ENCODE measurements around the gene PLXNB3.
"Not testable (repeated sequence)": the region's sequence is repeated elsewhere in the genome, so short reads cannot be mapped to it uniquely, and the experiment has no call there.

The PLXNB3 gene

DNA sequence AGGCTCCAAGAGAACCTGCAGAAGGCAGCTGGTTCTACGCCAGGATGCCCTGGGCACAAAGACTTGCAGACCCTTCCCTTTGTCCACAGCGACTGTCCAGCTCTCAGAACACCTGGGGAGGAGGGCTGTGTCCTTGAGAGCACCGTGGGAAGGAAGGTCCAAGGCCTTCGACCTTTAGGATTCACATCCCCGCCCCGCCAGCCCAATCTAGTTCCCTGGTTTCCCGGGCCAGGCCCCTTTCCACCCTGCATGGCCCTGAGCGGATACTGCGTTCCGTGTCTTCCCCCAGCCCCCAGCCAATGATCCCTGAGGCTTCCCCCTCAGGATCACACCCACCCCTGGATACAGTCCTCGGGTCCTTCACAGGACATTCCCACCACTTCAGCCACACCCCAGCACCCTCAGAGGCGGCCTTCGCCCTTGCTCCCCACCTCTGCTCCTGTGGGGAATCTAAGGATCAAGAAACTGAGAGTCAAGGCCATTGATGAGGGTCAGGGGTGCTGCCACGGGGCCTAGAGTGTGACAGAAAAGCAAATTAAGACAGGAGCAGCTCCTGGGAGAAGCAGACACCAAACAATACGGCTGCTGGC is 30.3 kb upstream of the PLXNB3 start:
- DNase-seq, result no peak

DNA sequence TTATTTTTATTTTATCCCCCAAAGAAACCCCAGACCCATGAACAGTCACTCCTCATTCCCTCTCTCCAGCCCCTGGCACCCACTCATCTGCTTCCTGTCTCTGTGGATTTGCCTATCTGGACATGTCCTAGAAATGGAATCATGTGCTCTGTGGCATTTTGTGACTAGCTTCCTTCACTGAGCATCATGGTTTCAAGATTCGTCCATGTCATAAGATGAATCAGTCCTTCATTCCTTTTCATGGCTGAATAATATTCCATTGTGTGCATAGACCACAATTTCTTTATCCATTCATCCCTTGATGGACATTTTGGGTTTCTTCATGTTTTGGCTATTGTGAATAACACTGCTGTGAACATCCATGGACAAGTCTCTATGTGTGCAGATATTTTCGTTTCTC is 29.2 kb upstream of the PLXNB3 start:
- DNase-seq, result no peak

DNA sequence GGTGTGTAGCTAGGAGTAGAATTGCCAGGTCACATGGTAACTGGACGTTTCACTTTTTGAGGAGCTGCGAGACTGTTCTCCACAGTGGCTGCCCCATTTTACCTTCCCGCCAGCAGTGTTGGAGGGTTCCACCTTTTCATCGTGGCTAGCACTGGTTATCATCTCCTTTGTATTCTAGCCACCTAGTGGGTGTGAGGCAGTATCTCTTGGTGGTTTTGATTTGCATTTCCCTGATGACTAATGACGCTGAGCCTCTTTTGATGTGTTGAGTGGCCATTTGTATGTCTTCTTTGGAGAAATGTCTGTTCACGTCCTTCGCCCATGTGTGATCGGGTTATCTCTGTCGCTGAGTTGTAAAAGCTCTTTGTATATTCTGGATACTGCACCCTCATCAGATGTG is 28.8 kb upstream of the PLXNB3 start:
- no peak for DNase-seq

DNA sequence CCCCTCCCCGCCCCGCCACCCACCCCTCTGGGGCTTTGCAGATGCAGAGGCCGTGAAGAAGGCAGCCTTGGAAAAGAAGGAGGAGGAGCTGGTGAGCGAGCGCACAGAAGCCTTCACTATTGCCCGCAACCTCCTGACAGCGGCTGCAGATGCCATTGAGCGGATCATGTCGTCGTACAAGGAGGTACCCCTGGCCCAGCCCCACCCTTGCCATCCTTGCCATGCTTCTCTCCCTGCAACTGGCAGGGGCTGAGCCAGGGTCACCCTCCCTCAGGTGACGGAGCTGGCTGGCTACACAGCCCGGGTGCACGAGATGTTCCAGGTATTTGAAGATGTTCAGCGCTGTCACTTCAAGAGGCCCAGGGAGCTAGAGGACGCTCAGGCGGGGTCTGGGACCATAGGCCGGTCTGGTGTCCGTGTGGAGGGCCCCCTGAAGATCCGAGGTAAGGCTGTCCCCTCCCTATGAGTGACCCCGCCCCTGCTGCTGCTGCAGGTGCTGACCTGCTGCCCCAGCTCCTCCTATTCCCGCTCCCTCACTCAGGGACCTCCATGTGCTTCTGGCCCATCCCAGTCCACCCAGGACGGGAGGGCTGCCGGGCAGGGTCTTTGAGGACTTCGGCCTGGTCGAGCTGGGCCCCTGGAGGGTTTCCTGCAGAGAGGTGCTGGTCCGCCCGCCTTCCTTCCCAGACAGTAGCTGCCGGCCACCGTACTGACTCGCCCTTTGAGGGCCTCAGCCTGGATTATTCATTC is 27.8 kb upstream of the PLXNB3 start:
- DNase-seq, result no peak

DNA sequence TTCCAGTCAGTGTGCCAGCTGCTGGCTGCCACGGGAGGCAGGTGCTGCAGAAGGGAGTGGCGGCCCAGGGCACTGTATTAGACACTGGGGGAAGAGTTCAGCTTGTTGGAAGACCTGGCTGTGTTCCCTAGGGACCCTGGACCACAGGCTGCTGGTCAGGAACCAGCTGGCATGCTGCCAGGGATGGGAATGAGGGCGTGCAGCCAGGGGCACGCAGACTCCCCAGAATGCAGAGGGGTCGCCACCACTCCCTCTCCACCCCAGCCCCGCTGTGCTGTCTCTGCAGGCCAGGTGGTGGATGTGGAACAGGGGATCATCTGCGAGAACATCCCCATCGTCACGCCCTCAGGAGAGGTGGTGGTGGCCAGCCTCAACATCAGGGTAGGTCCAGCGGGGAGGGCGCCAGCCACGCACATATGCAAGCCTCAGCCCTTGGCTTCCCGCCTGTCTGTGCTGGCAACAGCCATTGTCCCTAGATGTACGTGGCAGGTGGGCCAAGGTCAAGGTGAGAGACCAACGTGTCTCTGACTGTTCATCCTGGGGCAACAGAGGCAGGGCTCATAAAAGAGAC is 27.1 kb upstream of the PLXNB3 start:
- DNase-seq, result no peak

DNA sequence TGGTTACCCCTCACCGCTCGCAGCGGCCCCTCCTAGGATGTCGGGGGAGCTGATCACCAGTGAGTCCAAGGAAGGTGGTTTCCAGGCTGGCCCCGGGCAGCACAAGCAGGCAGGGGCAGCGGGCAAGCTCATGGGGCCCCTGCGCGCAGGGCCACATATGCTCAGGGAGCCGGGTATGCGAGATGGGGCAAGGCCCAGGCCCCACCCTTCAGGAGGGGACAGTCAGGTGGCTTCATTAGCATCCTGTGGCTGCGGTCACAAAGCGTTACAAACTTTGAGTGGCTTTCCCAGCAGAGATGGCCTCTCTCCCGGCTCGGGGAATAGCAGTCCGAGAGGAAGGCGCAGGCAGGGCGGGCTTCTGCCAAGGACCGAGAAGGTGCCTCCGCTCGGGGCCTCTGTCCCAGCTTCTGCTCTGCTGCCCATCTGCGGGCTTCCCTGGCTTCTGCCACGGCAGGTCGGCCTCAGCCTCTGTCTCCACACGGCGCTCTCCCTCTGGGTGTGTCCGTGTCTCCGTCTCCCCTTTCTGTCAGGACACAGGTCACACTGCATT is 25.9 kb upstream of the PLXNB3 start:
- no peak for DNase-seq

DNA sequence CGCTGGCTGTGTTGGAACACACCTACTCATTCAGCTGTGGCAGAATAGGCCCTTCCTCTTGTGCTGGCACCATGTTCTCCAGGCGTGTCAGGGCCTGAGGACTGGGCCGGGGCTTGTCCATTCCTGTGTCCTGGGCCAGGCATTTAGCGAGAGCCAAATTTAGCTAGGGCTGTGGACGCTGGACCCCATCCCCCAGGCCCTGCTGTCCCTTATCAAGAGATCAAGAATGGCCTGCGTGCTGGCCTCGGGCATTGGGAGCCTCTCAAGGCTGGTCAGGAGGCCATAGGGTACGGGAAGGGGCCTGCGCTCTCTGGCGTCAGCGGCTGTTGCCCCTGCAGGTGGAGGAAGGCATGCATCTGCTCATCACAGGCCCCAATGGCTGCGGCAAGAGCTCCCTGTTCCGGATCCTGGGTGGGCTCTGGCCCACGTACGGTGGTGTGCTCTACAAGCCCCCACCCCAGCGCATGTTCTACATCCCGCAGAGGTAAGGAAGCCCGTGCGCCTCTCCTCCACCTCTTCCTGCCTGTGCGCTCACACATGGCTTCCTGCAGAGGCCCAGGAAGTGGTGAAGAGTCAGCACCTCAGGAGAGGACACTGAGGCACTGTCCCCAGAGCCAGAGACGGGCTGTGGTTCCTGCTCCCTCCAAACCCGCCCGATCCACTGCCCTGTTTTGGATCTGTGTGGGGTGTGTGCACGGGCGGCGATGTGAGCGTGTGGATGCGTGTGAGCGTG is 24.1 kb upstream of the PLXNB3 start:
- peak; percentile 17 to 25 for DNase-seq

DNA sequence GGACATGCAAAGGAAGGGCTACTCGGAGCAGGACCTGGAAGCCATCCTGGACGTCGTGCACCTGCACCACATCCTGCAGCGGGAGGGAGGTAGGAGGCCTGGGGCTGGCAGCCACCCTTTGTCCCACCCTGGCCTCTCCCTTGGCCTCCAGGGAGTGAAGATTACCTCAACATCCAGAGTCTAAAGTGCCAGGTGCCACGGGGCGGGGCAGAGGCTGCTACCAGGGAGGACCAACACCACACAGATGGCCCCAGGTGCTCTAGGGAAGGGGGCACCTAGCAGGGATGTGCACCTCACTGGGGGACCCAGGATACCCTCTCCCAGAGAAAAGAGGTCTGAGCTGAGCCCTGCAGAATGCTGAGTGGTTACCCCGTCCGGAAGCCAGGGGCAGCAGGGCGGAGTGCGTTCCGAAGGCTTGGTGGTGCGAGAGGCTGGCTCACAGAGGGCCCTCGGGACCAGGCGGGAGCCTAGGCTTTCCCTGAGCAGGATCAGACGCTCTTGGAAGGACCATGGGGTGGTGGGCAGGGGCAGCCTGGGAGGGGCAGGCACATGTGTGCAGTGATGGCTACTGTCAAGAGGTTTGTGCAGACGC is 23.3 kb upstream of the PLXNB3 start:
- no peak for DNase-seq

DNA sequence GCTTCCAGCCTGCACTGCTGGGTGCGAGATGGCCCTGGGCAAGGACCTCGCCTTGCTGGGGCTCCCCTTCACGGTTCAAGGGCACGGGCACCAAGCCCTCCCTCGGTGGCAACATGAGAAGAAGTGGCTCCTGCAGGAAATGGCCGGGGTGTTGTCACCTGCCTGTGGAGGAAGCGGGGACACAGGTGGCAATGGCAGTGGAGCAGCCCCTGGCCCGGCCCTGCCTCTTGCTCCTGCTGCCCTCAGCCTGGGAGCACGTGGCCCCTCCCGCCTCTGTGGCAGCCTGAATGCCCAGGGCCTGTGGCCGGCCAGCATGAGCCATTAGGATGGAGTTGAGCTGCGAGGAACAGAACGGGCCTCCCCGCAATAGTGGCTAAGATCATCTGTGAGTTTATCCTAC is 22.6 kb upstream of the PLXNB3 start:
- no peak for DNase-seq

DNA sequence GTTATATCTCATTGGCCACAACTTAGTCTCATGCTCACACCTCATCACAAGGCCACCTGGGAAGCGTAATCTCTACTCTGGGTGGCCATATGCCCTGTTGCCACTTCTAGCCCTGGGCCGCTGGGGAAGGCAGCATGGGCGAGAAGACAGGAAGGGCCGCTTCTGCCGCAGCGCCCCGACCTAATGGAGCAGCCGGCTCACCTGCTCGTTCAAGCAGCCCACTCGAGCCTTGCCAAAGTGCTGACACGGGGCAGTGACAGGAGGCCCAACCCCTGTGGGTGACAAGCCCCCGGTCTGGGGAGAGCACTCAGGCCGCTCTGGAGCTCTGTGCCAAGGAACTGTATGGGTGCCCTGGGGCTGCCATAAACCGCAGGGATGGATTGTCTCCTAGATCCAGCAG is 21.9 kb upstream of the PLXNB3 start:
- not testable (repeated sequence) for DNase-seq

DNA sequence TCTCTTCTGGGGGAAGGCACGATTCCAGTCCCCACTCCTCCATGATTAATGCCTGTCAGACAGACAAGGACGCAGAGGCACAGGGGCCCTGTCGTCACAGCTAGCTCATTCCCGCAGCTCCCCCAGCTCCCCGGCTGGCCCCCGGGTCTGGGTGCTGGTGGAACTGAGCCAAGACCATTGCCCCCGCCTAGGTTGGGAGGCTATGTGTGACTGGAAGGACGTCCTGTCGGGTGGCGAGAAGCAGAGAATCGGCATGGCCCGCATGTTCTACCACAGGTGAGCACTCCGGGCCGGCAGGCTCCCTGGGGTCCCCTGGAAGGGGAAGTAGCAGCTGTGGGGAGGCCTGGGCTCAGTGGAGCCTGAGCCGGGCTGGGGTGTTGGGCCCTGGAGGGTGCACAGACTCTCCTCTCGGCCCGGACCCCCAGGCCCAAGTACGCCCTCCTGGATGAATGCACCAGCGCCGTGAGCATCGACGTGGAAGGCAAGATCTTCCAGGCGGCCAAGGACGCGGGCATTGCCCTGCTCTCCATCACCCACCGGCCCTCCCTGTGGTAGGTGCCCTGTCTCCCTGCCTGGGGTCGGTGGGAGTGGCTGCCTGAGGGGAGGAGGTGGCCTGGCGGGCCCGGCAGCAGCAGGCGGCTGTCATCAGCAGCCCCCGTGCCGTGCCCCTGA is 21.1 kb upstream of the PLXNB3 start:
- DNase-seq, result not testable (repeated sequence)

DNA sequence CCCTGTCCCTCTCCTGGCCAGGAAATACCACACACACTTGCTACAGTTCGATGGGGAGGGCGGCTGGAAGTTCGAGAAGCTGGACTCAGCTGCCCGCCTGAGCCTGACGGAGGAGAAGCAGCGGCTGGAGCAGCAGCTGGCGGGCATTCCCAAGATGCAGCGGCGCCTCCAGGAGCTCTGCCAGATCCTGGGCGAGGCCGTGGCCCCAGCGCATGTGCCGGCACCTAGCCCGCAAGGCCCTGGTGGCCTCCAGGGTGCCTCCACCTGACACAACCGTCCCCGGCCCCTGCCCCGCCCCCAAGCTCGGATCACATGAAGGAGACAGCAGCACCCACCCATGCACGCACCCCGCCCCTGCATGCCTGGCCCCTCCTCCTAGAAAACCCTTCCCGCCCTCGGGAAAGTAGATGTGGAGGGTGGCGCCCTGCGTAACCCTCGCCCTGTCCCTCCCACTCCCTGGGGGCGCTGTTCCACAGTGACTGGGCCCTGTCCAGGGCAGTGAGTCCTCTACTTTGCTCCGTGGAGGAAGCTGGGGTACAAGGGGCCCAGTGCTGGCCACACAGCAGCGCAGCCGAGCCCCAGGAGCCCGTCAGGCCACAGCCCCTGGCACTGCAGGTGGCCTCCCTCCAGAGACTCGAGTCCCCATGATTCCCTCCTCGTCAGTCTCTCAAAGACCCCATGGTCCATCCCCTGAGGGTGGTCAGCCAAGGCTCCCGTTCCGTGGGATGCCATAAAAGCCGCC is 20.4 kb upstream of the PLXNB3 start:
- DNase-seq, result not testable (repeated sequence)

DNA sequence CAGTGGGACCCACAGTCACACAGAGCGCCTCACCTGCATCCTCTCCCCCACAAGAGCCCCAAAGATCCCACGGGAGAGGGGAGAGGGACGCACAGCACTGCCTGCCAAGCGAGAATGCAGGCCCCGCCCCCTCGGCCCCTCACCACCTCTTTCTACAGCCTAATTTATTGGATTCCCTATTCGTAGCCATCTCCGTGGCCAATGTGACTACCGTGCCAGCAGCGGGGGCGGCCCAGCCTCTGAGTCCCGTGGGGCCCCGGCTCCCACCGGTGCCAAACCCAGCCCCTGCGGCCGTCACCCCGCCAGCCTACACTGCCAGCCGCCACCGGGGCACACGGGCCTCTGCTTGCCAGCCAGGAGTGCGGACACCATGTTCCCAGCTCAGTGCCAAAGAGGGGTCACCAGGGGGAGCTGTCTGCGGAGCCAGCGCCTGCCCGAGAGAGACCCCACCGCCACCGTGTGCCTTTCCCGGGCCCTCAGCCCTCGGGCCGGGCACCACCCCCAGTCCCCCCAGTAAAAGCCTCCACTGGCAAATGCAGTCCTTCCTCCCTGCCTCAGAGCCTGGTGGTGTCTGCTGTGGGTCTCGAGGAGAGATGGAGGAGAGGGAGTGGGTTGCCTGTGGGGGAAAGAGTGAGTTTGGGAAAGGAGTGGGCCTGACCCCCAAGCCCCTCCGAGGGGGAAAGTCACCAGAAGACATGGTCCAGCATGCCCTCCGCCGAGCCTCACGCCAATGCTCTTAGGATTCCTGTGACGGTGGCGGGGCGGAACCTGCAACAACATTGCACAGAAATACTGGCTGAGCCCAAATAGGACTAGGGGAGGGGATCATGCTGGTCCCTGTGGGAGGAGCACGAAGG is 19.6 kb upstream of the PLXNB3 start:
- no peak for DNase-seq

DNA sequence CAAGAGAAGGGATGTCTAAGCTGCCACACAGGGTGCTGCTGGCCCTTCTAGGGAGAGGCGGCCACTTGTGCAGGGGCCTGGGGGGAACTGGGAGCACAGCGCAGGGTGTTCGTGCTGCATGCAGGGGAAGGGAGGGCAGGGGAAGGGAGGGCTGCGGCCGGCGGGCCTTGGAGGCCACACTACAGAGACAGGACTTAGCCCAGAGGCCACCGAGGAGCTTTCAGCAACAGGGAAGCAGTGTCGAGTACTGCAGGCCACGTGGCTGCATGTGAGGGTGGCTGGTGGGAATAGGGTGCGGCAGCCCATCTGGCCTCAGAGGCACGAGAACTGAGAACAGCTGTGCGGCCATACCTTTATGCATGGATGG is 19.0 kb upstream of the PLXNB3 start:
- DNase-seq, result not testable (repeated sequence)

DNA sequence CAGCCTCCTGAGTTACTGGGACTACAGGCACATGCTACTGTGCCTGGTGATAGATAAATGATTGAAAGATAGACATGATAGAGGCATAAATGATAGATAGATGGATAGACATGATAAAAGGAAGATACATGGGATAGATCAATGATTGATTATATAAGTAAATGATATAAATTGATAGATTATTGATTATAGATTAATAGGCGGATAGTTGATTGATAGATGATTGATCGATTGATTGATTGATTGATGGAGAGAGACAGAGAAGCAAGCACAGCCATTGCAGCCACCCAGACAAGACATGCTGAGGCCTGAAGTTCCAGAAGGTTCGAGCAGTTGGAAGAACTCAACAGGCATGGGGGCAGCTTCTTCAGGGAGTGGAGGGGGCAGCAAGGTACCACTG is 17.7 kb upstream of the PLXNB3 start:
- DNase-seq, result no peak

DNA sequence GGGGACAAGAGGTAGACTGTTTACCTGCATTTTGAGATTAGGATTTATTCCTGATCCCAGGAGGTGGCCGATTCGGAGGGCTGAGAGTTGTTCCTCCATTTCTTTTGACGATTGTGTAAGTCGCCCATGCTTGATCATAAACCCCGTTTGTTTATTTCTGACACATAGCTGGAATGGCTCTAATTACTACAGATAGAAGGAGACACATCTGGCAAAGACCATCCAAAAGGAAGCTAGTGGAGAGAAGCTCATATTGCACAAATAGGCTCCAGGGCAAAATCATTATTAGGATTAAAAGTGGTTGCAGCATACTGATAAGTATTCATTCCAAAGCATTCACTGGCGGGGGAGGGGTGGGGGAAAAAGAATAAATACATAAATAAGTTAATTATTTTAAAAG is 17.1 kb upstream of the PLXNB3 start:
- DNase-seq, result not testable (repeated sequence)

DNA sequence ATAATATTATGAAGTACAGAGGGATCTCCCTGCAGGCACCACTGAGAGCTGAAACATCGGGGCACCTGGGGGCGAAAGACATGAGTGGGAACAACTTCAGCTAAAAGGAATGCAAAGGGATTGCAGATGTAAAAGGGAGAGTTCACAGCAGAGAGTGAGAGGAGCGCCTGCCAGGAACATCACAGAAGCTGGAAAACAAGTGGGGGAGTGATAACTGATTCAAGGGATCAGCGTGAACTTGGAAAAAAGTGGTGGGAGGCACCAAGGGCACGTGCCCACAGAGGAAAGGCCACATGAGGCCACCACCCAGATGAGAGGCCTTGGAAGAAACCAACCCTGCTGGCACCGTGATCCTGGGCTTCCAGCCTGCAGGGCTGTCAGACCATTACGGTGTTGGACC is 15.0 kb upstream of the PLXNB3 start:
- DNase-seq, result not testable (repeated sequence)

DNA sequence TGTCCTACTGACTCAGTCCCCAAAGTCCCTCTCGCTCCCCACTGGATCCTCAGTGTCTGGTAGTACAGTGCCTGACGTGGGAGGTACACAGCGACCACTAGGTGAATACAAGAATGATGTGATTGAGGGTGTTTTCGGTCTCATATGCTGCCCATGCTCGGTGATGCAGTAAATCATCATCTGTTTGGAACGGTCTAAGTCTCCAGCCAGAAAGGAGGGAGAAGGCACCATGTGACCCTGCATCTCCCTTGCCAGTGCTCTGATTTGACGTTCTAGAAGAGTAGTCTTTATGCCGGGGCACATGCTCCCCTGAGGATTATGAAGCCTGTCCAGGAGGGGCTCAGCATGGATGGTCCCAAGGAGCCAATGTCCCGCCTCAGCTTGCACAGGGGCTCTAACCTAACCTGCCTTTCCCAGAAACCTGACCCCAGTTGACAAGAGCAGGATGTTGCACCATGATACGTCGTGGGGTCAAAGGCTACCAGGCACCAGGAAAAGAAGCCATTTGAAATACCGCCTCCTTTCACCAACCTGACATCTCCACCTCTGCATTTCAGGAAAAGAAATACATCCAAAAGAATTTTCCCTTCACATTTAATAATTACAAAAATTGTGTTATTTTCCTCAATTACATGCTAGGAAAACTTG is 13.8 kb upstream of the PLXNB3 start:
- DNase-seq, result no peak

DNA sequence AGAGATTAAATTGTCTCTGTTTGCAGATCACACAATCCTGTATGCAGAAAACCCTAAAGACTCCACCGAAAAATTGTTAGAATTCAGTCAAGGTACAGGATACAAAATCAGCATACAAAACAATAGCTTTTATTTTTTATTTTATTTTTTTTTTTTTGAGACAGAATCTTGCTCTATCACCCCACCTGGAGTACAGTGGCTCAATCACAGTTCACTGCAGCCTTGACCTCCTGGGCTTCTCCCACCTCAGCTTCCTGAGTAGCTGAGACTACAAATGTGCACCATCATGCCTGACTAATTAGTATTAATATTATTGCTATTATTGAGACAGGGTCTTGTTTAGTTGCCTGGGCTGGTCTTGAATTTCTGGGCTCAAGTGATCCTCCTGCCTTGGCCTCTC is 8.9 kb upstream of the PLXNB3 start:
- no peak for DNase-seq

DNA sequence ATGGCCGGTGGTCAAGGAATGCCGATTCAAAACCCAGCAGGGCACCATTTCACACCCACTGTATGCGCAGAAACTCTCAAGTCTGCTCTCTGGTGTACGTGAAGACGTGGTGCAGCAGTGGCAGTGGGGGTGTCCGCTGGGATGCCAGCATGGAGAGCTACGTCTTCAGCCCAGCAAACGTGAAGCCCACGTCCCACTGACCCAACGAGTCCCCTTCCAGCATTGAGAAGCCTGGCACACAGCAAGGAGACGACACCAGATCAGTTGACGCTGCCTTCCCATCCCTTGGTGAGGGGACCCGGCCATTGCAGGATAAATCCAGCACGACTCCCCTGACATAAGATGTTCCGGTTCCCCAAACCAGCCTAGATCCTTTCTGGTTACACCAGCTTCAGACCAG is 2.2 kb upstream of the PLXNB3 start:
- DNase-seq, result no peak
